A673 (cell line): ENCODE results near the gene CMIP. TPM values are rescaled to one million over a fixed set of nuclear protein-coding genes. Genes with fewer than 3 reads are reported as not detected.

Source experiments
- BruUV-seq: library from RNA; stranded (reverse); fragments of 400-500 nt; replicated peaks from 2 replicates; lab custom pipeline; 2021; lab: Mats Ljungman, UMichigan
- CTCF ChIA-PET: fragments of 300-600 bp; sonication (Branson Sonifier 250); formaldehyde crosslinking; loops from one replicate; lab custom pipeline; 2022; ENCODE audit warnings: antibody characterized with exemption; lab: Charles Lee
- POLR2A ChIA-PET: fragments of 300-600 bp; sonication (Branson Sonifier 250); formaldehyde crosslinking; loops from one replicate; lab custom pipeline; 2022; ENCODE audit warnings: antibody characterized with exemption; ENCODE audit not compliant: low non-redundant PET; lab: Charles Lee
- DNase-seq: peaks from one replicate; pipeline ENCODE4 v3.0.0-alpha.2; 2015; ENCODE audit warnings: low spot score
- H3K27ac ChIP-seq: fragments of 200-600 bp; sonication (generic); 2 replicates; pipeline ENCODE4 v1.5.1; 2016; ENCODE audit warnings: mixed run types, low read depth, mild to moderate bottlenecking, mixed read lengths, antibody characterized with exemption, low read length; ENCODE audit not compliant: poor library complexity, severe bottlenecking
- H3K27me3 ChIP-seq: fragments of 200-600 bp; sonication (generic); replicated peaks from 2 replicates; pipeline ENCODE4 v1.6.1; 2017; ENCODE audit warnings: mixed run types, low read depth, mild to moderate bottlenecking, mixed read lengths, antibody characterized with exemption, low read length; ENCODE audit not compliant: insufficient read depth, poor library complexity
- H3K36me3 ChIP-seq: fragments of 200-600 bp; sonication (generic); 2 replicates; pipeline ENCODE4 v1.6.1; 2016; ENCODE audit warnings: mixed run types, mild to moderate bottlenecking, mixed read lengths, antibody characterized with exemption, low read length; ENCODE audit not compliant: insufficient read depth, poor library complexity, severe bottlenecking
- H3K4me1 ChIP-seq: fragments of 200-600 bp; sonication (generic); 2 replicates; pipeline ENCODE4 v1.6.1; 2017; ENCODE audit warnings: mixed run types, mild to moderate bottlenecking, mixed read lengths, antibody characterized with exemption, low read length; ENCODE audit not compliant: insufficient read depth, poor library complexity, severe bottlenecking
- H3K4me3 ChIP-seq: fragments of 200-600 bp; sonication (generic); 2 replicates; pipeline ENCODE4 v1.5.1; 2016; ENCODE audit warnings: low read depth, mixed run types, mild to moderate bottlenecking, mixed read lengths, low read length; ENCODE audit not compliant: poor library complexity, severe bottlenecking
- H3K9me3 ChIP-seq: fragments of 200-600 bp; sonication (generic); 2 replicates; pipeline ENCODE4 v1.6.1; 2016; ENCODE audit warnings: mixed run types, low read depth, mild to moderate bottlenecking, mixed read lengths, antibody characterized with exemption, low read length; ENCODE audit not compliant: poor library complexity, severe bottlenecking
- EZH2 ChIP-seq: fragments of 200-600 bp; sonication (generic); IDR thresholded peaks from 2 replicates; pipeline ENCODE4 v1.6.1; 2017; ENCODE audit warnings: borderline replicate concordance, low read depth, mild to moderate bottlenecking, mixed read lengths, antibody characterized with exemption, low read length; ENCODE audit not compliant: poor library complexity, severe bottlenecking
- intact Hi-C: fragments of 100-400 bp; cut with micrococcal nuclease; formaldehyde crosslinking; loops from one replicate; pipeline ENCODE4 v1.10.0; 2022; ENCODE audit not compliant: unreplicated experiment
- total RNA-seq: library from RNA; stranded (reverse); gene quantifications from 2 replicates; pipeline ENCODE4 v1.2.3, GENCODE V29; 2021
- TF ChIP-seq, protein P1 (sequence below): fragments of 300-800, 200-600 bp; sonication (generic); conservative IDR thresholded peaks from 2 replicates; pipeline ENCODE4 v1.5.1; 2017; ENCODE audit warnings: low read depth, mild to moderate bottlenecking, antibody characterized with exemption, low read length, moderate library complexity, mixed read lengths

The CMIP gene
- total RNA-seq, 1 experiment from 2014 or later, result 25.5 TPM

GRCh38 chr16:81703177-81704155, 258.9 kb downstream of the CMIP start:
- H3K36me3 ChIP-seq, result peaks cover 9% of the 10 kb centered on the region
- H3K9me3 ChIP-seq, result no peaks in the 10 kb centered on the region
- H3K4me1 ChIP-seq, result no peaks in the 10 kb centered on the region
- CTCF ChIA-PET, result no interaction called here
- H3K27me3 ChIP-seq, result no peaks in the 10 kb centered on the region
- TF ChIP-seq EZH2, result no peak
- TF ChIP-seq, protein P1, sequence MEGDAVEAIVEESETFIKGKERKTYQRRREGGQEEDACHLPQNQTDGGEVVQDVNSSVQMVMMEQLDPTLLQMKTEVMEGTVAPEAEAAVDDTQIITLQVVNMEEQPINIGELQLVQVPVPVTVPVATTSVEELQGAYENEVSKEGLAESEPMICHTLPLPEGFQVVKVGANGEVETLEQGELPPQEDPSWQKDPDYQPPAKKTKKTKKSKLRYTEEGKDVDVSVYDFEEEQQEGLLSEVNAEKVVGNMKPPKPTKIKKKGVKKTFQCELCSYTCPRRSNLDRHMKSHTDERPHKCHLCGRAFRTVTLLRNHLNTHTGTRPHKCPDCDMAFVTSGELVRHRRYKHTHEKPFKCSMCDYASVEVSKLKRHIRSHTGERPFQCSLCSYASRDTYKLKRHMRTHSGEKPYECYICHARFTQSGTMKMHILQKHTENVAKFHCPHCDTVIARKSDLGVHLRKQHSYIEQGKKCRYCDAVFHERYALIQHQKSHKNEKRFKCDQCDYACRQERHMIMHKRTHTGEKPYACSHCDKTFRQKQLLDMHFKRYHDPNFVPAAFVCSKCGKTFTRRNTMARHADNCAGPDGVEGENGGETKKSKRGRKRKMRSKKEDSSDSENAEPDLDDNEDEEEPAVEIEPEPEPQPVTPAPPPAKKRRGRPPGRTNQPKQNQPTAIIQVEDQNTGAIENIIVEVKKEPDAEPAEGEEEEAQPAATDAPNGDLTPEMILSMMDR, result no peak
- DNase-seq, result peak; percentile 54
- POLR2A ChIA-PET, result no interaction called here
- intact Hi-C loops, result no loop called here
- no TSS peak for BruUV-seq
- no peak overlapping the region for H3K27ac ChIP-seq
- no peak overlapping the region for H3K4me3 ChIP-seq

- no peak for DNase-seq
- TF ChIP-seq, protein P1, result no peak
- TF ChIP-seq EZH2, result no peak
- no TSS peak for BruUV-seq
- ChIA-PET POLR2A (no interaction called here), CTCF (no interaction called here)
- Histone ChIP-seq H3K27me3 (no peaks in the 10 kb centered on the region), H3K4me1 (no peaks in the 10 kb centered on the region), H3K9me3 (no peaks in the 10 kb centered on the region), H3K36me3 (peaks cover 10% of the 10 kb centered on the region), H3K4me3 (no peak overlapping the region), H3K27ac (no peak overlapping the region)
- intact Hi-C loops, result no loop called here
These were observed 260.7 kb downstream of the CMIP start for GRCh38 chr16:81705261-81705660.

- no peaks in the 10 kb centered on the region for H3K9me3 ChIP-seq
- DNase-seq, result no peak
- no TSS peak for BruUV-seq
- ChIA-PET CTCF (no interaction called here), POLR2A (interaction anchor here (0.7 kb wide), 1 partner anchor 86 kb away, joined by 3 read pairs; no protein-coding TSS in a partner anchor)
- no peaks in the 10 kb centered on the region for H3K4me1 ChIP-seq
- TF ChIP-seq, protein P1, result no peak
- no peak for TF ChIP-seq EZH2
- no peak overlapping the region for H3K4me3 ChIP-seq
- intact Hi-C loops, result no loop called here
- H3K27ac ChIP-seq, result no peak overlapping the region
- H3K27me3 ChIP-seq, result no peaks in the 10 kb centered on the region
- peaks cover 10% of the 10 kb centered on the region for H3K36me3 ChIP-seq
These were observed 262.0 kb downstream of the CMIP start for GRCh38 chr16:81706327-81707295.
